Left lung (tissue), 10 donors: Measurements from ENCODE around the gene BTG2. TPM values are rescaled to one million over a fixed set of nuclear protein-coding genes. Genes with fewer than 3 reads are reported as not detected.
A peak's percentile ranks its signal among the peaks of the same experiment; 100 is the strongest.

Experiments used
- ATAC-seq: fragments of 200-7000 bp; cut with Tn5 transposase; one replicate; pipeline ENCODE4 v1.9.1; 2020; ENCODE audit warnings: moderate library complexity
- DNase-seq, 4 donors: peaks; one replicate each; pipeline ENCODE4 v3.0.0-alpha.2; 2013 to 2020
- H3K27ac ChIP-seq, 2 donors: fragments of 200-600 bp; sonication (generic) in 1 of 2; one replicate each; pipeline versions ENCODE4 v1.5.0 to v1.8.0; 2020 to 2021
- H3K27me3 ChIP-seq, 2 donors: fragments of 200-600 bp; sonication (generic) in 1 of 2; one replicate each; pipeline versions ENCODE4 v1.5.0 to v1.8.0; 2020 to 2021
- H3K36me3 ChIP-seq, 2 donors: fragments of 200-600 bp; sonication (generic) in 1 of 2; one replicate each; pipeline versions ENCODE4 v1.5.0 to v1.8.0; 2020 to 2021
- H3K4me1 ChIP-seq, 2 donors: fragments of 200-600 bp; one replicate each; pipeline ENCODE4 v1.8.0; 2021
- H3K4me3 ChIP-seq, 2 donors: fragments of 200-600 bp; sonication (generic) in 1 of 2; one replicate each; pipeline versions ENCODE4 v1.5.0 to v1.8.0; 2020 to 2021; ENCODE audit warnings: mild to moderate bottlenecking in 1 of 2
- H3K9me3 ChIP-seq, 2 donors: fragments of 200-600 bp; sonication (generic) in 1 of 2; one replicate each; pipeline versions ENCODE4 v1.5.0 to v1.8.0; 2020 to 2021
- intact Hi-C, 2 donors: fragments of 100-400 bp; cut with DNase I; formaldehyde crosslinking; loops; one replicate each; pipeline versions ENCODE4 v1.11.2 to v1.14.2; 2022
- polyA plus RNA-seq, 6 donors: library from polyadenylated mRNA; unstranded; fragments of 120-200 nt; gene quantifications; one replicate each; pipeline ENCODE4 v1.2.1, GENCODE V29; 2013; ENCODE audit not compliant: insufficient read length in 6 of 6
- total RNA-seq, 2 donors: library from RNA; stranded (reverse); fragmentation: NEBNext Ultra II Directional; extraction: Animal tissue kit (Norgen Biotek cat#: 25700); gene quantifications; one replicate each; pipeline ENCODE4 v1.2.1, GENCODE V29; 2021
- TF ChIP-seq, protein P1 (sequence below), 2 donors: fragments of 200-600 bp; sonication (generic) in 1 of 2; IDR thresholded peaks; one replicate each; pipeline versions ENCODE4 v1.5.0 to v1.8.0; 2021; ENCODE audit warnings: antibody characterized with exemption in 2 of 2
- donor health status: DM: no; HTN: yes; CAD: no.
- donor health status: DM: no; HTN: no; CAD: no.

BTG2 gene
- total and polyA plus RNA-seq, 8 donors, result 44.8 to 147 (median 78.2) TPM

DNA sequence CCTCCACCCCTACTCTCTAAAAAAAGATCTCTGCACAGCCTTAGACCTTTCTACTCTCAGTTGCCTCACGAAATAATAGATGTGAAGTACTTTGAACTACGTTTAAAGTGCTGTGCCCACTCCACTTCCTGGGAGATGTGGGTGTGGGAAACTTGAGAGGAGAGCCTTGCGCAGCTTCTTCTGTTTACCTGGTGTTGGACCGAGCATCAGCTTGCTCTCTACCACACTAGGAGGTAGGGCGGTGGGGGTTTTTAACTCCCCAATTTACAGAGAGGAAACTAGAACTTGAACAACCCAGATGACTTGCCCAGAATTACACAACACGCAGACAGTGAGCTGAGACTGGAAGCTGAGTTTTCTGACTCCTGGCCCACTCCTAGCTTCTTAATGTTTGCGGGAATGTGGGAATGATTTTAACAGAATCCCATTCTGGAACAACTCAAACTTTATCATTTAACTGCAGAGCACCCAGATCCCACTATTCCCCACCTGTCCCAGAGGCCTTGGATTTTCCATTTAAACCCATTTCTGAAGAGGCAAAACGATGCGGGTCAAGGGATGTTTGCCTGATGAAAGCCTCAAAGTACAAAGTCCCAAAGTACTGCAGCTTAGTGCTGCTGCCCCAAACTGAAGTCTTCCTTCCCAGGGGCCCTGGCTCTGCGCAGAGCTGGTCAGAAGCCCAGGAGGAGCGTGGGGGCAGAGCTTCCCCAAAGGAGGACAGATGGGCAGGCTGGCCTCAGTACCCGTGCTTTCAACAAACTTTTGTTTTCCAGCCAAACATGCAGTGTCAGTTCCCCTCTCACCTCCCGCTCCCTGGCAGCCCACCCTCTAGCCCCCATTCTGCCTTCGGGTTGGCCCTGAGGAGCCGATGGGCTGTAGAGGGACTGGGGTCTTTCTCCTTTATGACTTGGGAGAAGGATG is 19.0 kb downstream of the BTG2 start:
- intact Hi-C loops, result no loop called here
- DNase-seq (peak in 3 of 4 donors; percentile 57 to 71 (median 66)), ATAC-seq (peak; percentile 31)
- Histone ChIP-seq H3K9me3 (no peaks in the 10 kb centered on the region), H3K4me3 (no peak overlapping the region), H3K27ac (peak overlapping the region; percentile 97), H3K36me3 (no peaks in the 10 kb centered on the region), H3K4me1 (peaks cover 61 to 81% of the 10 kb centered on the region in 2 donors), H3K27me3 (no peaks in the 10 kb centered on the region)
- TF ChIP-seq, protein P1, sequence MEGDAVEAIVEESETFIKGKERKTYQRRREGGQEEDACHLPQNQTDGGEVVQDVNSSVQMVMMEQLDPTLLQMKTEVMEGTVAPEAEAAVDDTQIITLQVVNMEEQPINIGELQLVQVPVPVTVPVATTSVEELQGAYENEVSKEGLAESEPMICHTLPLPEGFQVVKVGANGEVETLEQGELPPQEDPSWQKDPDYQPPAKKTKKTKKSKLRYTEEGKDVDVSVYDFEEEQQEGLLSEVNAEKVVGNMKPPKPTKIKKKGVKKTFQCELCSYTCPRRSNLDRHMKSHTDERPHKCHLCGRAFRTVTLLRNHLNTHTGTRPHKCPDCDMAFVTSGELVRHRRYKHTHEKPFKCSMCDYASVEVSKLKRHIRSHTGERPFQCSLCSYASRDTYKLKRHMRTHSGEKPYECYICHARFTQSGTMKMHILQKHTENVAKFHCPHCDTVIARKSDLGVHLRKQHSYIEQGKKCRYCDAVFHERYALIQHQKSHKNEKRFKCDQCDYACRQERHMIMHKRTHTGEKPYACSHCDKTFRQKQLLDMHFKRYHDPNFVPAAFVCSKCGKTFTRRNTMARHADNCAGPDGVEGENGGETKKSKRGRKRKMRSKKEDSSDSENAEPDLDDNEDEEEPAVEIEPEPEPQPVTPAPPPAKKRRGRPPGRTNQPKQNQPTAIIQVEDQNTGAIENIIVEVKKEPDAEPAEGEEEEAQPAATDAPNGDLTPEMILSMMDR (IDR thresholded peaks at IDR 0.05), result no peak

DNA sequence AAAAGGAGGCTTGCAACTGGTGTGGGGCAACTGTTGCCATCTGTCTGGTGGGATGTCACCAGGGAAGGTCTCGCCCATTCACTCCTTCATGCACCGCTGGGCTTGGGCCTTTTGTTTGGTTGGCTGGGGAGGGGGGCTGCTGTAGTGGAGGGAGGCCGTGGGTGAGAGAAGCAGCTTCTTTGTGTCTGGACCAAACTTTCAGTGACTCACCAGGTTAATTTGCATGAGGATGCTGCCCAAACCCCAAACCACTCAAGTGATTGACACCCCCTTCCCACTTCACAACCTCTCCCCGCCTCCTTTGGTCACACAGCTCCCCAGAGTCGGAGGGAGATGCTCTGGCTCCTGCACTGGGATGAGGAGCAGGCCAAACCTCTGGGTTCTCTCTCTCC is 19.7 kb downstream of the BTG2 start:
- TF ChIP-seq, protein P1 (IDR thresholded peaks at IDR 0.05), result no peak
- DNase-seq, result peak in 2 of 4 donors; percentile 45 to 53

DNA sequence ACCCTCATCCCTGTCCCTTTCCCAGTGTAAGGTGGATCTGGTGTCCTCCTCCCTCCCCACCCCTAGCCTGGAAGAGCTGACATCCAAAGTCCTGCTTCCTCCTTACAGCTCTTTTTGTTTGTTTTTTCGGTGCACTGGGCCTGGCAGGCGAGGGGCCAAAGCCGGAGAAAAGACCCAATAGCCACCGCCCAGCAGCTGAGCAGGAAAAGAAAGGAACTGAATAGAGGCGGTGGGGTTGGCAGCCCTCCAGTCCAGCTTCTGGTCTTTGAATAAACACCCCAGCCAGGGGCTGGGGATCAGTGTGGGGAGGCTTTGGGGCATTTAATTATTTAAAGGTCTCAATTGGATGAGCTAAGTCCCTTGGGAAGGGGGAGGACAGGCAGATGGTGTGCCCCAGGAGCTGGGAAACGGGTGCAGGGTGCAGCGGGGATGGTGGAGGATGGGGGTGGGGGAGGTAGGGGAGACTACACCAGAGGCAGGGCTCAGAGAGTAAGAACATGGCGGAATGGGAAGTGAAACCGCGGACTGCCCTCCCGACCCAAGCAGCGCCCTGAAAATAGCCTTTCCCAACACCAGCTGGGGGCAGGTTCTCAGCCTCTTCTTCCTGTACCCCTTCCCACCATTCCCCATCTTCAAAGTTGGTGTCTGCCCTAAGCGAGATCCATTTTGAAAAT is 20.2 kb downstream of the BTG2 start:
- H3K27ac ChIP-seq, result peak overlapping the region; percentile 97
- DNase-seq, result peak in 3 of 4 donors; percentile 70 to 80 (median 76)
- H3K4me3 ChIP-seq, result peak overlapping the region in 1 of 2 donors; percentile 3
- intact Hi-C loops, result no loop called here
- H3K27me3 ChIP-seq, result no peaks in the 10 kb centered on the region
- H3K36me3 ChIP-seq, result no peaks in the 10 kb centered on the region
- no peak for ATAC-seq
- TF ChIP-seq, protein P1 (IDR thresholded peaks at IDR 0.05), result no peak
- H3K9me3 ChIP-seq, result no peaks in the 10 kb centered on the region
- H3K4me1 ChIP-seq, result peaks cover 59 to 77% of the 10 kb centered on the region in 2 donors

More for the DNA sequence above, 19.7 kb downstream of the BTG2 start:
- Histone ChIP-seq H3K4me3 (peak overlapping the region in 1 of 2 donors; percentile 3), H3K27ac (peak overlapping the region; percentile 97), H3K27me3 (no peaks in the 10 kb centered on the region), H3K9me3 (no peaks in the 10 kb centered on the region), H3K4me1 (peaks cover 61 to 81% of the 10 kb centered on the region in 2 donors), H3K36me3 (no peaks in the 10 kb centered on the region)
- ATAC-seq, result no peak
- intact Hi-C loops, result no loop called here

DNA sequence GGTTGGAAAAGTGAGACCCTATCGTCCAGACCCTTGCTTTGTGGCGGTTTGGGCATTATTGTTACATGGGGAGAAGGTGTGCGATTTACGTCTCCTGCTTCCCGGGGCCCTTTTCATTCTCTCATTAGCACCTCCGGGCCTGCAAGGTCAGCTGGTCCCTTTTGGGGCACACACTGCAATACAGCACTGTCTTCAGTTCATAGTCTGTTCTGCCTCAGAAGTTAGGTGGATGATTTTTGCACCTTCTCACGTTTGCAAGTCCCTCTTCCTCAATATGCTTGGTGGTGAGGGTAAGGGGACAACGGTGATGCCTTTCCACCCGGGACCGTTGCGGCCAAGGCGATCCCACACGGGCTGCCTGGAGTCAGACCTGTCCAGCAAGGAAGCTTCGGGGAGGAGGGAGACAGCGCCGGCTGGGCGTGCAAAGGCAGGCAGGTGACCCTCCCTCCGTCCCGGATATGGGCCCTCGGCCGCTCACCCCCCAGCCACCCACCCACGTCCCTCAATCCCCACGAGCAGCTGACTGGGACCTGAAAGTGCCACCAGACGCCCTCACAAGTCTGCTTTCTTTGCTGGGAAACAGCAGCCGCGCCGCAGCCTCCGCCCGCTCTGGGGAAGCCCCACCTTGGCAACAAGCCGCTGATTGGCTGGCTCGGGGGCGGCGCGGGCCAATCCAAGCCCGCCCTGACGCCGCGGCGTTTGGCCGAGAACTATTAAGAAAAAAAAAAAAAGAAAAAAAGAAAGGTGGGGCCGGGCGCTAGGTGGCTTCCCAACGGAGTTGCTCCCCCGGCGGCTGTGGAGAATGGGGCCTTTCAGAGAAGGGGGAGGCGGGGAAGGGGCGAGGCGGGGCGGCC is 21.7 kb downstream of the BTG2 start:
- Histone ChIP-seq H3K4me3 (peak overlapping the region; percentile 34 to 56), H3K36me3 (no peaks in the 10 kb centered on the region), H3K27ac (peak overlapping the region; percentile 97), H3K9me3 (no peaks in the 10 kb centered on the region), H3K4me1 (peaks cover 48 to 62% of the 10 kb centered on the region in 2 donors), H3K27me3 (no peaks in the 10 kb centered on the region)
- intact Hi-C loops, result no loop called here
- DNase-seq, result peak; percentile 84 to 96 (median 96)
- TF ChIP-seq, protein P1 (IDR thresholded peaks at IDR 0.05), result no peak
- ATAC-seq, result peak; percentile 83
